NCI-H2107 treated with DMSO at 0.1 percent for 48 hours (cell line): ENCODE measurements around the gene INPP5E.

ENCODE experiments used
- DNase-seq: peaks from one replicate; lab custom pipeline; 2025; ENCODE audit not compliant: unreplicated experiment; lab: John Stamatoyannopoulos, UW

The INPP5E gene

DNA sequence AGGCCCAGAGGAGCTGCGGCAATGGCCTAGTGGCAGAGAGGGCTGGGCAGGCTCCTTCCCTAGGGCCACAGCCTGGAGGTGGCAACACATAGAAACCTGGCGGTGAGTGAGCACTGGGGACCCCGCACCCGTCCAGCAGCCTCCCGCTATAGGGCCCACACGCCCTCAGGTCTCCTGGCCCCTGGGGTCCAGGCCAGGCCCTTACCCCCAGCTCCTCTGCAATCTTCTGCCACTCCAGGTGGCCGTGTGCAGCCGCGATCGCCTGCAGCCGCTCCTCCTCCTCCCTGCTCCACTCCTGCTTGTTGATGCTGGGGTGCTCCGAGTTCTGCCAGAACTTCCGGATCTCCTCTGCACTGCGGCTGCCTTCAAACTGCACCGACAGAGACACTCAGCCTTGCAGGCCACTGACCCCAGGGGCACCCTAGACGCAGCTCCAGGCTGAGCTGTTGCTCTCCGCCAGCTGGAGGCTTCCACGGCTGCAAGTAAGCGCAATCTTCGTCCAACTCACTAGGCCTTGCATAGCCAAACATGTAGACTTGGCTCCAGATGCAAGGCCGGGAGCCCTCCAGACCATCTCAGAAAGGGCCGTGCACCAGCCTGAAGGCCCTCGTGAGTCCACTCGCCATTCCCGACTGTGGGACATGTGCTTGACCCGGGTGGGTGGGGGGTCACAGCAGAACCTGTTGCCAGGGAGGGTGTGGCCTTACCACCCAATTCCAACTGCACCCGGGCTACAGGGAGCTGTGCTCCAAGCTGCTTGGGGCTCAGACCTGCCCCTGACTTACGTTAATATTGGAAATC is 47.7 kb downstream of the INPP5E start:
- DNase-seq = no peak

DNA sequence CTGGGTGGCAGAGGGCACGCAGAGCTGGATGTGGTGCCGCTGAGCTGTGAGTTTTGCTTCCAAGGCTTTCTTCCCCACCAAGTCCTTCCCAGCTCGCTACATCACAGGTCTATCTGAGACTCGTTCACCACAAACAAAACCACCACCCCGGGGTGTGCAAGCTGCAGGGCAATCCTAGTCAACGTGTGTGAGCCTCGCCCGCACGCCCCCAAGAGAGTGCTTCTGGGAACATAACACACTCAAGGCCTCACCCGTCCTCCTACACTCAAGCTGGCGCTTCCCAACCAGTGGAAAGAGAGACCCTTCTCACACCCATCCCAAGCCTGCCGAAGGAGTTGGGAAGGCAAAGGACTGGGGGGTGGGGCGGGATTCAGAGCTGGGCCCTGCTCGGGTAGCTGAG is 50.2 kb downstream of the INPP5E start:
- peak; percentile 49 for DNase-seq

DNA sequence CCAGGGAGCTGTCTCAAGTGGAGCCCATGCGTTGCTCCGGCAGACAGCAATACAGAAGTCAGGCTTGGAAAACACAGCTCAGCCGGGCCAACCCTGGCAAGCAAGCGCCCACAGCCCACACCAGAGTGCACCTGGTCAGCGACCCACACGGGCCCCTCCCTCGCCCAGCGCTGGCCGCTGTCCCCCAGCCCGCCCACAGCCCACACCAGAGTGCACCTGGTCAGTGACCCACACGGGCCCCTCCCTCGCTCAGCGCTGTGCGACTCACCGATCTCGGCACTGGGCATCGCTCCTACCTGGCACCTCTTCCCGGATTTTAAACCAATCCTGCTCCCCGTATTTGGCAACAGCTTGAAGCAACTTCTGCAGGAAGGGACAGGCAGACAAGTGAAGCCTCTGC is 52.4 kb downstream of the INPP5E start:
- DNase-seq = no peak

DNA sequence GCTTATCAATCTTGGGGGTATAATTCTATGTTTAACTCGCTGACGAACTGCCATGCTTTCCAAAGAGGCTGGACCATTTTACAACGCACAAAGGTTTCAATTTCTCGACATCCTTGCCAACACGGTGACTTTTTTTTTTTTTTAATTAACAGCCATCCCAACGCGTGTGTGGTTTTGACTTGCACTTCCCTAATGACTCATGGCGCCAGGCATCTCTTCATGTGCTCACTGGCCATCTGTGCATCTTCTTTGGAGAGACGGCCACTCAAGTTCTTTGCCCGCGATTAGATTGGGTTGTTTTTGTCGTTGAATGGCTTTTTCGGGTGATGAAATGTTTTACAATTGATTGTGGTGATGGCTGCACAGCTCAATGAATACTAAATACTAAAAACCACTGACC is 53.6 kb downstream of the INPP5E start:
- DNase-seq = peak; percentile 9

DNA sequence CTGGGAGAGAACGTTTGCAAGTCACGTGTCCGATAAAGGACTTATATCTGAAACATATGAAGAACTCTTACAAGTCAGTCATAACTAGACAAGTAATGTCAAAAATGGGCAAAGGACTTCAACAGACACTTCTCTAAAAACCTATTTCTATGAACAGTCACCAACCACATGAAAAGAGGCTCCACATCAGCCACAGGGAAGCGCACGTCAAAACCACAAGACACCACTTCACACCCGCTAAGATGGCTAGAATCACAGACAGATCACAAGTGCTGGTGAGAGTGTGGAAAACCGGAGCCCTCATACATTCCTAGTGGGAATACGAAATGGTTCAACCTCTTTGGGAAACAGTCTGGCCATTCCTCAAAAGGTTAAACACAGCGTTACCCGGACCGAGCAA is 54.6 kb downstream of the INPP5E start:
- no peak for DNase-seq

DNA sequence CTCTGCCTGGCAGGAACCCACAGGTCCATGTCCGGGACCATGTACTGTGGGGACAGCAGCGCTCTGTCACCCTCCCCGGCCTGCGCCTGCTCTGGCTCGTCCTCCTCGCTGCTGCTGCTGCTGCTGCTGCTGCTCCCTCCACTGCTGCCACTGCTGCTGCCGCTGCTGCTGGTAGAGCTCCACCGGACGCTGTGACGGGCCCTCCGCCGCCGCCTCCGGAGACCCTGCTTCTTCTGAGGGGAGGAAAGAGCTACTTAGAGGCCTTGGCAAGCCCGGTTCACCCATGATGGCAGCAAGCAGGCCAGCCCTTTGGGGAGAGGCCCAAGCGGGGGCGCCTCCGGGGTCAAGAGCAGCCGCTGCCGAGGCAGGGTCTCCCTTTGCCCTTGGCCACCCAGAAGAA is 56.2 kb downstream of the INPP5E start:
- DNase-seq = no peak

DNA sequence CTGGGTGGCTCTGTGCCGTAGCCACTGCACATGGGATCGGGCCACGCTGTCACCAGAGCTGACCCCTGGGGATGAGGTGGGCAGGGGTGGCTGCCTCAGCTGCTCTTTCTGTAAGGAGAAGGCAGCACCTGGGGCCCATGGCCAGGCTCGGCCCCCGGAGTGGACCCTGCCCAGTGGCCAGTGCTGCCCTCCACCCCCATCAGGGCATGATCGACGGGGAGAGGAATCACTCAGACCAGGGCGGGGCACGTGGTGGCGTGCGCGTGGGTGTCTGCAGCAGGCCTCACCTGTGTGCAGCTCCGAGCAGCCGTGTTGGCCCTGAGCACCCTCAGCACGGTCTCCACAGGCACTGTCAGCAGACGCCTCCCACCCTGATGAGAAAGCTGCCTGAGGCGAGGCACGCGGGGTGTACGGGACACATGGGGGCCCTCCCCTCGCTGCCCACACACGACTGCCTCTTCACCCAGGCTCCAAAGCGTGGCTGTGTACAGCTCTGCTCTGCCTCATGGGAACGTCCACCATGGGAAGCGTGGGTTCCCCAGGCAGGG is 57.6 kb downstream of the INPP5E start:
- no peak for DNase-seq

DNA sequence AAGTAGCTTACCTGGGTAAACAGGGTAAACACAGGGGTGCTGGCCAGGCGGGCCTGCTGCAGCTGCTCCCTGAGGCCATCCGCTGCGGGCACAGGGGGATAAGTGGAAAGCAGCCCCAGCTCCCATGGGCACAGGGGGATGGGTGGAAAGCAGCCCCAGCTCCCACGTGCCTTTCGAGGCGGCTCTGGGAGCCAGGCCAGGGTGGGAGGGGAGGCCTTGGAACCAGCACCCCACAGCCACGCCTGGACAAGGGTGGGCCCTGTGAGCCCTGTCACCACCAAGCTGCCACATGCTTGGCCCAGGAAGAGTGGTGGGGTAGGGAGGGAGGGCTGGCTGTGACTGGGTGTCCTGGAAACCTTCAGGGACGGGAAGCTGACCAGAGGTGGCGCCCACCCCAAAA is 58.3 kb downstream of the INPP5E start:
- no peak for DNase-seq

DNA sequence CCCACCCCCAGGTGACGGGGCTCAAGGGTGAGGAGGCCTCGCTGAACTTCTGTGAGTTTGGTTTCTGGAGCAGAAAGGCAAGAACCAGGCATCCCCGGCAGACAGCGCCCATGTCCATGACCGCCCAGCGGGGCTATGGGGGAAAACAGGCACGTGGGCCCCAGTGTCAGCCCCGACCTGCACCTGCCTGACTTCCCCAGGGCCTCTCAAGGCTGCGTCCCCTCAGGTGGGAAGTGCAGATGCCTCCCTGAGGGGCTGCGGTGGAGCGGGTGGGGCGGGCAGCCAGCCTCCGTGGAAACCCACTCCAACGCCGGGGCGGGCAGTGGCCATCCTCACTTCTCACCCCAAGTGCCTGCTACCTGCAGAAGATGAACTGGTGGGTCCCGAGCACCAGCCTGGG is 59.3 kb downstream of the INPP5E start:
- DNase-seq = no peak

DNA sequence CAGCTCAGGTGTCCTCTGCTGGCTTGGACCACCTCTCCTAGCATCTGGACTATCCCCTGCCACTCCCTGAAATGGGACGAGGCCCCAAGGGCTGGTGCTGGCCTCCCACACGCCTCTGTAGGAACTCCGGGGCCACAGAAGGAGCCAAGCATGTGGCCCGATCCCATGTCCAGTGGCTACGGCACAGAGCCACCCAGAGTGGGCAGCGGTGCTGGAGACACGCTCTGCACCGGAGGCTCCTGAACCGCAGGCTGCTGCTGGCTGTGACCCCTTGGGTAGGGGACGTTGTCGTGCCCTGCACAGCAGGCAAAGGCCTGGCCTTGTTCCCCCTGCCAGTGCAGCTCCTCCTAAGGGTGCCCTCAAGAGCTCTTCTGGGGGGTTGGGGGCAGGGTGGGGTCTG is 59.8 kb downstream of the INPP5E start:
- DNase-seq = no peak

DNA sequence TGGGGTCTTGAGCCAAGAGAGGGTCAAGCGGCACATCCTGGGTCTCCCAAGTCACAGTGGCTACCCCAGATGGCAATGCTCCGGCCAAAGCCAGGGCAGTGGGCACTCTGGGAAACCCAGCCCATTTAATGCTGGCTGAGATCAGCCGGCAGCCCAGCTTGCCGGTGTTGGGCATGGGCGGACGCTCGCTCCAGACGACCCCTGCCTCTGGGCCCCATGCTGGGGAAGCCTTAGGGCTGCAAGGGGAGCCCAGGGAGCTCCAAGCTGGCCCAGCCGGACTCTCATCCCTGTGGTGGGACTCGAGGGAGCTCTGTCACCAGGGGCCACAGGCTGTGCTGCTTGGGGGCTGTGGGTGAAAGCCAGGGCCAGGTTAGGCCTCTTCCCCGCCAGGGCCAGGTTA is 60.2 kb downstream of the INPP5E start:
- DNase-seq = no peak

DNA sequence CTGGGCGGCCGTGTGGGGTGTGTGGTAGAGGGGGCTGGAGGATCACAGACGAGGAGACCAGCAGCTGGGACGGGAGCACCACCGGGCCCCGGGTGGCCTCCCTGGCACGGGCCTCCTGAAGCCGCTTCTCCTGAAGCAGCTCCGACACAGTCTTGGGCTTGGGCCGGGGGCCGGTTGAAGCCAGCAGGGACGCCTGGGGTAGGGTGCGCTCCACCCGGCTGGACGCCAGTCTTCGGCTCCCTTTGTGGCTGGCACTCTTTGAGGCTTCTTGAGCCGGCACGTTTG is 60.7 kb downstream of the INPP5E start:
- DNase-seq = no peak
